ENCODE results near the gene CCDC34. TPM values are rescaled to one million over a fixed set of nuclear protein-coding genes. Genes with fewer than 3 reads are reported as not detected.

The CCDC34 gene
- total and polyA plus RNA-seq, 2 of the 8 experiments (the other 6 are each of a cell fraction or from before 2014, with no cell fraction given) = 7.7 to 24.3 TPM

- H3K4me3 ChIP-seq (ENCODE audit: extremely low read depth in 1 of 4, insufficient read depth in 2 of 4, low read depth in 3 of 4, low read length in 4 of 4) = no peak overlapping the region
- no peak overlapping the region; the same call in 1 of the 2 replicates for H2BK12ac ChIP-seq (ENCODE audit: low read depth, low read length)
- no peak overlapping the region for H3K27ac ChIP-seq (ENCODE audit: low read depth, low read length)
- DNase-seq (ENCODE audit: low read depth in 1 of 2, low spot score in 2 of 2) = peak in 1 of 2 experiments; percentile 48
- peaks cover 1 to 5% (median 3%) of the 10 kb centered on the region in 4 experiments; a peak in 4 of 7 replicates for H3K4me1 ChIP-seq (replicated peaks in 1 of 4; ENCODE audit: control insufficient read depth in 3 of 4, insufficient read depth in 4 of 4, low read length in 3 of 4)
- peak; percentile 78 for FAIRE-seq
- H3K18ac ChIP-seq (ENCODE audit: extremely low read depth, low read length) = no peak overlapping the region
- no peaks in the 10 kb centered on the region for H3K79me1 ChIP-seq (ENCODE audit: low read depth, low read length)
- no peak overlapping the region; the same call in 1 of the 2 replicates for H2AFZ ChIP-seq (ENCODE audit: low read length)
- peak overlapping the region in 1 of 2 experiments; percentile 26; a peak in 2 of 4 replicates for H3K4me2 ChIP-seq (ENCODE audit: insufficient read depth in 1 of 2, low read depth in 2 of 2, low read length in 2 of 2)
- no peaks in the 10 kb centered on the region for H4K20me1 ChIP-seq (replicated peaks in 1 of 2; ENCODE audit: control insufficient read depth in 1 of 2, insufficient read depth in 2 of 2, low read length in 2 of 2)
- H3K14ac ChIP-seq (ENCODE audit: insufficient read length) = no peak overlapping the region
- H4K5ac ChIP-seq (ENCODE audit: insufficient read length, low read depth, low read length) = no peak overlapping the region
- no peaks in the 10 kb centered on the region for H3K9me3 ChIP-seq (ENCODE audit: insufficient read depth in 2 of 2, low read depth in 1 of 2, low read length in 1 of 2)
- WGBS, 2 experiments (ENCODE audit: extremely low coverage in 1 of 2, insufficient coverage in 1 of 2, insufficient read length in 1 of 2, insufficient replicate concordance in 2 of 2, low coverage in 1 of 2, low lambda C conversion rate in 2 of 2, missing lambda C conversion rate in 1 of 2) = 66% methylated on average over 5 of the region's 5 CpGs; no CpG with 5 or more reads in 1 of the 2 experiments
- no peak overlapping the region for H3K23ac ChIP-seq (ENCODE audit: insufficient read length)
- H4K8ac ChIP-seq (ENCODE audit: extremely low read depth, insufficient read depth, low read length) = no peak overlapping the region
- H3K36me3 ChIP-seq (ENCODE audit: control insufficient read depth in 2 of 4, insufficient read depth in 4 of 4, low read length in 3 of 4) = peaks cover 0 to 4% (median 0%) of the 10 kb centered on the region in 4 experiments; a peak in 1 of 8 replicates
- no peak overlapping the region for H4K91ac ChIP-seq (replicated peaks; ENCODE audit: insufficient read length, low read length)
- H3K4ac ChIP-seq (replicated peaks; ENCODE audit: insufficient read length, low read depth, low read length) = no peak overlapping the region
- no peaks in the 10 kb centered on the region for H3K27me3 ChIP-seq (replicated peaks in 1 of 4; ENCODE audit: control insufficient read depth in 3 of 4, extremely low read depth in 1 of 4, insufficient read depth in 3 of 4, low read length in 3 of 4)
- CTCF ChIA-PET (ENCODE audit: partially characterized antibody) = interaction anchor here (0.6 to 1.8 kb wide), 6 partner anchors 23 to 171 kb away, joined by 3 to 5 read pairs (median 4); no protein-coding TSS in a partner anchor
- no peak overlapping the region for H2BK5ac ChIP-seq (ENCODE audit: low read depth, low read length)
- no peak overlapping the region for H2BK20ac ChIP-seq (ENCODE audit: low read length)
- H3K56ac ChIP-seq (replicated peaks; ENCODE audit: insufficient read length, low read depth, low read length) = no peak overlapping the region
- POLR2A ChIA-PET (ENCODE audit: partially characterized antibody) = interaction anchor here (0.7 to 1.5 kb wide), 4 partner anchors 10 to 179 kb away, joined by 3 to 4 read pairs (median 3); no protein-coding TSS in a partner anchor
- H2AK5ac ChIP-seq (ENCODE audit: low read depth, low read length) = no peak overlapping the region
- no peak overlapping the region for H2BK15ac ChIP-seq (ENCODE audit: low read length)
- H3K23me2 ChIP-seq (ENCODE audit: low read depth, low read length) = no peaks in the 10 kb centered on the region
- H2BK120ac ChIP-seq (replicated peaks; ENCODE audit: low read depth, low read length) = no peak overlapping the region
- no peak overlapping the region; a peak in 1 of 7 replicates for H3K9ac ChIP-seq (replicated peaks in 1 of 4; ENCODE audit: extremely low read depth in 1 of 4, low read depth in 3 of 4, low read length in 3 of 4)
- H3K79me2 ChIP-seq (ENCODE audit: control insufficient read depth in 1 of 2, insufficient read depth in 2 of 2, low read length in 2 of 2) = no peaks in the 10 kb centered on the region
- no peak for TF ChIP-seq YY1 (IDR thresholded peaks at IDR 0.05; ENCODE audit: low read depth, low read length)
- TF ChIP-seq JUN (IDR thresholded peaks at IDR 0.05; ENCODE audit: low read depth, low read length) = no peak
- no peak for TF ChIP-seq GABPA (IDR thresholded peaks at IDR 0.05; ENCODE audit: borderline replicate concordance, insufficient read depth, low read length)
- peak in 1 of 2 experiments; percentile 57; a peak in 1 of 3 replicates for TF ChIP-seq EP300 (IDR thresholded peaks at IDR 0.05; ENCODE audit: borderline replicate concordance in 1 of 2, low read depth in 2 of 2, low read length in 2 of 2)
- no peak for TF ChIP-seq NRF1 (IDR thresholded peaks at IDR 0.05; ENCODE audit: low read depth, low read length)
- peak; percentile 61 for TF ChIP-seq TEAD4 (IDR thresholded peaks at IDR 0.05; ENCODE audit: low read depth, low read length)
- TF ChIP-seq MAX (IDR thresholded peaks at IDR 0.05) = no peak
- TF ChIP-seq, protein P1, sequence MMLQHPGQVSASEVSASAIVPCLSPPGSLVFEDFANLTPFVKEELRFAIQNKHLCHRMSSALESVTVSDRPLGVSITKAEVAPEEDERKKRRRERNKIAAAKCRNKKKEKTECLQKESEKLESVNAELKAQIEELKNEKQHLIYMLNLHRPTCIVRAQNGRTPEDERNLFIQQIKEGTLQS (IDR thresholded peaks at IDR 0.05; ENCODE audit: insufficient read depth, low read depth, low read length) = no peak
Measured at GRCh38 chr11:27328614-27329013, 34.4 kb downstream of the CCDC34 start.

All from H1 (cell line).